ENCODE measurements around the gene TP53BP2.

- TF ChIP-seq GATA3 (IDR thresholded peaks at IDR 0.05; ENCODE audit: low read depth, low read length) (no peak), GATA2 (IDR thresholded peaks at IDR 0.05; ENCODE audit: low read depth, low read length) (no peak)
Measured at GRCh38 chr1:223732993-223733798, 112.6 kb downstream of the TP53BP2 start.

Data from SH-SY5Y (cell line).